IMR-90 (cell line): ENCODE measurements around the gene L1CAM. TPM values are rescaled to one million over a fixed set of nuclear protein-coding genes. Genes with fewer than 3 reads are reported as not detected.

Experiments
- ATAC-seq: fragments of 200-7000 bp; cut with Tn5 transposase; 2 replicates; pipeline ENCODE4 v1.9.1; 2020; ENCODE audit warnings: low read depth, mild to moderate bottlenecking, moderate library complexity
- BruUV-seq: library from RNA; stranded (reverse); fragments of 400-500 nt; replicated peaks from 2 replicates; lab custom pipeline; 2021; lab: Mats Ljungman, UMichigan
- CTCF ChIA-PET: fragments of 300-600 bp; formaldehyde crosslinking; extraction: SDS; loops from one replicate; lab custom pipeline; 2021; ENCODE audit warnings: antibody characterized with exemption; lab: Yijun Ruan, JAX
- POLR2A ChIA-PET: fragments of 300-600 bp; sonication (Branson Sonifier 250); formaldehyde crosslinking; loops from one replicate; lab custom pipeline; 2022; ENCODE audit warnings: antibody characterized with exemption; ENCODE audit not compliant: unreplicated experiment; lab: Charles Lee
- DNase-seq: peaks from one replicate; pipeline ENCODE4 v3.0.0; 2013
- H2AFZ ChIP-seq: replicated peaks from 2 replicates; pipeline ENCODE3; 2013; ENCODE audit warnings: low read length, mild to moderate bottlenecking; ENCODE audit not compliant: poor library complexity
- H2AK5ac ChIP-seq: 2 replicates; pipeline ENCODE4 v1.6.1; 2013; ENCODE audit warnings: low read depth, low read length, inconsistent platforms
- H2AK9ac ChIP-seq: replicated peaks from 2 replicates; pipeline ENCODE3; 2013; ENCODE audit warnings: mild to moderate bottlenecking, low read depth, low read length, moderate library complexity; ENCODE audit not compliant: poor library complexity
- H2BK120ac ChIP-seq: 2 replicates; pipeline ENCODE4 v1.6.1; 2013; ENCODE audit warnings: low read depth, low read length, inconsistent platforms
- H2BK15ac ChIP-seq: 3 replicates; pipeline ENCODE4 v1.6.1; 2013; ENCODE audit warnings: low read depth, low read length, inconsistent platforms
- H2BK20ac ChIP-seq: 2 replicates; pipeline ENCODE4 v1.6.1; 2013; ENCODE audit warnings: low read depth, mild to moderate bottlenecking, inconsistent platforms, low read length, moderate library complexity
- H2BK5ac ChIP-seq: 2 replicates; pipeline ENCODE4 v1.6.1; 2013; ENCODE audit warnings: mild to moderate bottlenecking, low read depth, low read length, inconsistent platforms; ENCODE audit not compliant: poor library complexity, severe bottlenecking
- H3K14ac ChIP-seq: replicated peaks from 2 replicates; pipeline ENCODE4 v1.6.1; 2013; ENCODE audit warnings: low read depth, low read length, inconsistent platforms
- H3K18ac ChIP-seq: 2 replicates; pipeline ENCODE4 v1.6.1; 2013; ENCODE audit warnings: low read depth, low read length, control low read depth
- H3K23ac ChIP-seq: 2 replicates; pipeline ENCODE4 v1.6.1; 2013; ENCODE audit warnings: low read depth, low read length, inconsistent platforms
- H3K27ac ChIP-seq: 2 replicates; pipeline ENCODE4 v1.5.1; 2013; ENCODE audit warnings: mild to moderate bottlenecking, control low read depth, low read length; ENCODE audit not compliant: insufficient read depth
- H3K27me3 ChIP-seq: 2 replicates; pipeline ENCODE4 v1.6.1; 2013; ENCODE audit warnings: low read length; ENCODE audit not compliant: control insufficient read depth, insufficient read depth
- H3K36me3 ChIP-seq: 2 replicates; pipeline ENCODE4 v1.6.1; 2013; ENCODE audit warnings: low read length, mixed read lengths; ENCODE audit not compliant: control insufficient read depth, insufficient read depth
- H3K4ac ChIP-seq: 2 replicates; pipeline ENCODE4 v1.6.1; 2013; ENCODE audit warnings: low read depth, low read length, inconsistent platforms
- H3K4me1 ChIP-seq: 2 replicates; pipeline ENCODE4 v1.6.1; 2013; ENCODE audit warnings: low read length, mixed read lengths; ENCODE audit not compliant: control insufficient read depth, insufficient read depth
- H3K4me2 ChIP-seq: 2 replicates; pipeline ENCODE4 v1.6.1; 2013; ENCODE audit warnings: low read depth, mild to moderate bottlenecking, control low read depth, low read length, moderate library complexity
- H3K4me3 ChIP-seq: 2 replicates; pipeline ENCODE4 v1.5.1; 2013; ENCODE audit warnings: low read depth, mild to moderate bottlenecking, control low read depth, low read length, moderate library complexity; ENCODE audit not compliant: insufficient read depth
- H3K56ac ChIP-seq: 2 replicates; pipeline ENCODE4 v1.6.1; 2013; ENCODE audit warnings: low read length, inconsistent platforms; ENCODE audit not compliant: insufficient read depth; ENCODE audit errors: extremely low read depth
- H3K79me1 ChIP-seq, 2 experiments: 2 replicates each; pipeline ENCODE4 v1.6.1; 2013; ENCODE audit warnings: low read length in 2 of 2, inconsistent platforms in 1 of 2, low read depth in 1 of 2
- H3K9ac ChIP-seq: 2 replicates; pipeline ENCODE4 v1.6.1; 2013; ENCODE audit warnings: low read depth, low read length, control low read depth
- H3K9me1 ChIP-seq: 2 replicates; pipeline ENCODE4 v1.6.1; 2013; ENCODE audit warnings: low read length, inconsistent platforms; ENCODE audit not compliant: insufficient read depth
- H3K9me3 ChIP-seq: 2 replicates; pipeline ENCODE4 v1.6.1; 2013; ENCODE audit warnings: low read length; ENCODE audit not compliant: control insufficient read depth, insufficient read depth
- H4K20me1 ChIP-seq: 2 replicates; pipeline ENCODE4 v1.6.1; 2013; ENCODE audit warnings: low read length, inconsistent platforms; ENCODE audit not compliant: insufficient read depth
- H4K5ac ChIP-seq: 2 replicates; pipeline ENCODE4 v1.6.1; 2013; ENCODE audit warnings: mild to moderate bottlenecking, low read depth, low read length, control low read depth
- H4K8ac ChIP-seq, 2 experiments: 2 replicates each; pipeline ENCODE4 v1.6.1; 2013; ENCODE audit warnings: low read depth in 2 of 2, low read length in 2 of 2, control low read depth in 1 of 2, inconsistent platforms in 1 of 2
- H4K91ac ChIP-seq: 2 replicates; pipeline ENCODE4 v1.6.1; 2013; ENCODE audit warnings: low read depth, low read length, inconsistent platforms; ENCODE audit not compliant: insufficient read depth
- BHLHE40 ChIP-seq: fragments of 150-350 bp; IDR thresholded peaks from 2 replicates; pipeline ENCODE4 v1.6.1; 2016; ENCODE audit warnings: mild to moderate bottlenecking, low read depth, low read length
- MAZ ChIP-seq: IDR thresholded peaks from 2 replicates; pipeline ENCODE4 v1.6.1; 2012; ENCODE audit warnings: low read depth, mild to moderate bottlenecking, low read length, improper control_type of control experiment, moderate library complexity, borderline replicate concordance
- MXI1 ChIP-seq: IDR thresholded peaks from 2 replicates; pipeline ENCODE4 v1.6.1; 2012; ENCODE audit warnings: low read depth, mild to moderate bottlenecking, low read length, moderate library complexity, borderline replicate concordance
- NFE2L2 ChIP-seq: fragments of 150-350 bp; IDR thresholded peaks from 2 replicates; pipeline ENCODE4 v1.6.1; 2016; ENCODE audit warnings: low read depth, mild to moderate bottlenecking, low read length
- RFX5 ChIP-seq: IDR thresholded peaks from 2 replicates; pipeline ENCODE4 v1.8.0; 2012; ENCODE audit warnings: low read depth, mild to moderate bottlenecking, low read length, moderate library complexity
- WGBS, 2 experiments: methylation state at CpG; one replicate each; pipeline versions ENCODE4 v1.1.5 to v1.1.7; 2013; ENCODE audit warnings: missing lambda C conversion rate in 2 of 2; ENCODE audit not compliant: insufficient read length in 1 of 2; ENCODE audit errors: extremely low coverage in 2 of 2; 5-methylcytosine and 5-hydroxymethylcytosine counted together
- dilution Hi-C: fragments of 300-500 bp; cut with HindIII; formaldehyde crosslinking; loops from one replicate; pipeline ENCODE4 v1.14.3; 2018; ENCODE audit warnings: low sequenced_read_pairs; ENCODE audit not compliant: unreplicated experiment
- in situ Hi-C: fragments of 300-500 bp; cut with MboI; formaldehyde crosslinking; loops from 3 replicates; pipeline ENCODE4 v1.14.3; 2019; ENCODE audit warnings: low sequenced_read_pairs, inconsistent platforms, mixed read lengths
- intact Hi-C: fragments of 100-400 bp; cut with micrococcal nuclease; formaldehyde crosslinking; loops from 2 replicates; pipeline ENCODE4 v1.10.0; 2022
- polyA plus RNA-seq, 3 experiments: library from polyadenylated mRNA; depleted of rRNA; stranded (reverse); fragments of >200 nt; gene quantifications; 2 replicates each; pipeline ENCODE4 v1.2.3, GENCODE V29; 2012; ENCODE audit warnings: low replicate concordance in 1 of 3
- total RNA-seq: library from RNA; depleted of rRNA; stranded (reverse); fragments of >200 nt; gene quantifications from 2 replicates; pipeline ENCODE4 v1.2.3, GENCODE V29; 2012
- TF ChIP-seq, protein P1 (sequence below): conservative IDR thresholded peaks from 2 replicates; pipeline ENCODE4 v1.5.1; 2012; ENCODE audit warnings: mild to moderate bottlenecking, low read depth, low read length, improper control_type of control experiment
- TF ChIP-seq, protein P2 (sequence below): fragments of 150-350 bp; IDR thresholded peaks from 2 replicates; pipeline ENCODE4 v1.6.1; 2016; ENCODE audit warnings: low read depth, mild to moderate bottlenecking, low read length, moderate library complexity, borderline replicate concordance
- TF ChIP-seq, protein P3 (sequence below): fragments of 150-350 bp; IDR thresholded peaks from 2 replicates; pipeline ENCODE4 v1.6.1; 2017; ENCODE audit warnings: mild to moderate bottlenecking, antibody characterized with exemption, low read length, low read depth

The L1CAM gene
- total and polyA plus RNA-seq, 2 of the 4 experiments (the other 2 are of a cell fraction) = 0.36 to 1.9 TPM

DNA sequence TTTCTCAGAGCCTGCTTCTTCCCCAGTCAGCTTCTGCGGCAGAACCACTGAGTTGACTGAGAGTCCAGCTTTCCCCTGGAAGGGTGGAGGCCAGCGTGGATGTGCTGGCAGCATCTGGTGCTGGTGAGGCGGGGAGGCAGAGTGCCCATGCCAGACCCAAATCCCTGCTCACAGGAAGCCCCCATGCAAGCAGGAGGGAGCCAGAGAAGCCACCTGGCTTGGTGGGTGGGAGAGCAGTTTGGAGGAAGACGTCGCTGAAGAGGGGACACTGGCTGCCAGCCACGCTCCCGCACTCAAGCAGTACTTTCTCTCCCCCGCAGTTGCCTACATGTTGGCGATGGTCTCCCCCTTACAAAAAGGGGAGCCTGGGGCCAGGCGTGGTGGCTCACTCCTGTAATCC lies 61.6 kb downstream of the L1CAM start:
- H3K4me1 ChIP-seq = no peaks in the 10 kb centered on the region
- no peak overlapping the region for H3K9ac ChIP-seq
- H4K8ac ChIP-seq = no peak overlapping the region
- no peak overlapping the region for H2BK120ac ChIP-seq
- H3K4me2 ChIP-seq = no peak overlapping the region
- no peak overlapping the region for H4K5ac ChIP-seq
- H3K36me3 ChIP-seq = no peaks in the 10 kb centered on the region
- CTCF ChIA-PET = no interaction called here
- no peak overlapping the region for H4K91ac ChIP-seq
- H3K56ac ChIP-seq = no peak overlapping the region
- H2BK15ac ChIP-seq = no peak overlapping the region
- dilution Hi-C loops = no loop called here
- no peak overlapping the region for H2AFZ ChIP-seq
- H3K27me3 ChIP-seq = peaks cover 36% of the 10 kb centered on the region
- WGBS, 2 experiments = no CpG with 5 or more reads among the region's 10 CpGs
- no peak overlapping the region for H2BK20ac ChIP-seq
- H3K18ac ChIP-seq = no peak overlapping the region
- TF ChIP-seq, protein P1, sequence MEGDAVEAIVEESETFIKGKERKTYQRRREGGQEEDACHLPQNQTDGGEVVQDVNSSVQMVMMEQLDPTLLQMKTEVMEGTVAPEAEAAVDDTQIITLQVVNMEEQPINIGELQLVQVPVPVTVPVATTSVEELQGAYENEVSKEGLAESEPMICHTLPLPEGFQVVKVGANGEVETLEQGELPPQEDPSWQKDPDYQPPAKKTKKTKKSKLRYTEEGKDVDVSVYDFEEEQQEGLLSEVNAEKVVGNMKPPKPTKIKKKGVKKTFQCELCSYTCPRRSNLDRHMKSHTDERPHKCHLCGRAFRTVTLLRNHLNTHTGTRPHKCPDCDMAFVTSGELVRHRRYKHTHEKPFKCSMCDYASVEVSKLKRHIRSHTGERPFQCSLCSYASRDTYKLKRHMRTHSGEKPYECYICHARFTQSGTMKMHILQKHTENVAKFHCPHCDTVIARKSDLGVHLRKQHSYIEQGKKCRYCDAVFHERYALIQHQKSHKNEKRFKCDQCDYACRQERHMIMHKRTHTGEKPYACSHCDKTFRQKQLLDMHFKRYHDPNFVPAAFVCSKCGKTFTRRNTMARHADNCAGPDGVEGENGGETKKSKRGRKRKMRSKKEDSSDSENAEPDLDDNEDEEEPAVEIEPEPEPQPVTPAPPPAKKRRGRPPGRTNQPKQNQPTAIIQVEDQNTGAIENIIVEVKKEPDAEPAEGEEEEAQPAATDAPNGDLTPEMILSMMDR = no peak
- TF ChIP-seq BHLHE40 (no peak), MAZ (no peak), MXI1 (no peak), RFX5 (no peak), NFE2L2 (no peak)
- TF ChIP-seq, protein P2, sequence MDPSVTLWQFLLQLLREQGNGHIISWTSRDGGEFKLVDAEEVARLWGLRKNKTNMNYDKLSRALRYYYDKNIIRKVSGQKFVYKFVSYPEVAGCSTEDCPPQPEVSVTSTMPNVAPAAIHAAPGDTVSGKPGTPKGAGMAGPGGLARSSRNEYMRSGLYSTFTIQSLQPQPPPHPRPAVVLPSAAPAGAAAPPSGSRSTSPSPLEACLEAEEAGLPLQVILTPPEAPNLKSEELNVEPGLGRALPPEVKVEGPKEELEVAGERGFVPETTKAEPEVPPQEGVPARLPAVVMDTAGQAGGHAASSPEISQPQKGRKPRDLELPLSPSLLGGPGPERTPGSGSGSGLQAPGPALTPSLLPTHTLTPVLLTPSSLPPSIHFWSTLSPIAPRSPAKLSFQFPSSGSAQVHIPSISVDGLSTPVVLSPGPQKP = no peak
- TF ChIP-seq, protein P3, sequence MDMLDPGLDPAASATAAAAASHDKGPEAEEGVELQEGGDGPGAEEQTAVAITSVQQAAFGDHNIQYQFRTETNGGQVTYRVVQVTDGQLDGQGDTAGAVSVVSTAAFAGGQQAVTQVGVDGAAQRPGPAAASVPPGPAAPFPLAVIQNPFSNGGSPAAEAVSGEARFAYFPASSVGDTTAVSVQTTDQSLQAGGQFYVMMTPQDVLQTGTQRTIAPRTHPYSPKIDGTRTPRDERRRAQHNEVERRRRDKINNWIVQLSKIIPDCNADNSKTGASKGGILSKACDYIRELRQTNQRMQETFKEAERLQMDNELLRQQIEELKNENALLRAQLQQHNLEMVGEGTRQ = no peak
- peaks cover 10% of the 10 kb centered on the region; the same call in 1 of the 2 replicates for H3K9me3 ChIP-seq
- H4K20me1 ChIP-seq = no peaks in the 10 kb centered on the region; the same call in 1 of the 2 replicates
- no peak overlapping the region for H2BK5ac ChIP-seq
- BruUV-seq = no TSS peak
- H3K27ac ChIP-seq = no peak overlapping the region
- H3K4me3 ChIP-seq = no peak overlapping the region
- H3K14ac ChIP-seq = no peak overlapping the region
- DNase-seq (no peak), ATAC-seq (no peak)
- no peak overlapping the region for H3K4ac ChIP-seq
- H2AK5ac ChIP-seq = no peak overlapping the region
- intact Hi-C loops = no loop called here
- in situ Hi-C loops = no loop called here
- POLR2A ChIA-PET = no interaction called here
- H3K79me1 ChIP-seq = no peaks in the 10 kb centered on the region
- no peaks in the 10 kb centered on the region for H3K9me1 ChIP-seq
- no peak overlapping the region for H3K23ac ChIP-seq
- no peak overlapping the region for H2AK9ac ChIP-seq
